ENCODE results near the gene NIP7.

- TF ChIP-seq POLR2A (IDR thresholded peaks at IDR 0.05) (no peak), EP300 (IDR thresholded peaks at IDR 0.05; ENCODE audit: low read depth) (no peak)
- TF ChIP-seq, protein P1, sequence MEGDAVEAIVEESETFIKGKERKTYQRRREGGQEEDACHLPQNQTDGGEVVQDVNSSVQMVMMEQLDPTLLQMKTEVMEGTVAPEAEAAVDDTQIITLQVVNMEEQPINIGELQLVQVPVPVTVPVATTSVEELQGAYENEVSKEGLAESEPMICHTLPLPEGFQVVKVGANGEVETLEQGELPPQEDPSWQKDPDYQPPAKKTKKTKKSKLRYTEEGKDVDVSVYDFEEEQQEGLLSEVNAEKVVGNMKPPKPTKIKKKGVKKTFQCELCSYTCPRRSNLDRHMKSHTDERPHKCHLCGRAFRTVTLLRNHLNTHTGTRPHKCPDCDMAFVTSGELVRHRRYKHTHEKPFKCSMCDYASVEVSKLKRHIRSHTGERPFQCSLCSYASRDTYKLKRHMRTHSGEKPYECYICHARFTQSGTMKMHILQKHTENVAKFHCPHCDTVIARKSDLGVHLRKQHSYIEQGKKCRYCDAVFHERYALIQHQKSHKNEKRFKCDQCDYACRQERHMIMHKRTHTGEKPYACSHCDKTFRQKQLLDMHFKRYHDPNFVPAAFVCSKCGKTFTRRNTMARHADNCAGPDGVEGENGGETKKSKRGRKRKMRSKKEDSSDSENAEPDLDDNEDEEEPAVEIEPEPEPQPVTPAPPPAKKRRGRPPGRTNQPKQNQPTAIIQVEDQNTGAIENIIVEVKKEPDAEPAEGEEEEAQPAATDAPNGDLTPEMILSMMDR (IDR thresholded peaks at IDR 0.05): no peak
Measured at GRCh38 chr16:69345923-69346322, 6.4 kb downstream of the NIP7 start.
